ENCODE measurements around the gene POLR2J2.
A peak's percentile ranks its signal among the peaks of the same experiment; 100 is the strongest.
"Not testable (repeated sequence)": the region's sequence is repeated elsewhere in the genome, so short reads cannot be mapped to it uniquely, and the experiment has no call there.

The POLR2J2 gene

GRCh38 chr7:102667523-102667922 lies 3.9 kb downstream of the POLR2J2 start:
- DNase-seq, result not testable (repeated sequence)

GRCh38 chr7:102666850-102667249 lies 4.6 kb downstream of the POLR2J2 start:
- not testable (repeated sequence) for DNase-seq

- not testable (repeated sequence) for DNase-seq
Observed at GRCh38 chr7:102664765-102665164, 6.7 kb downstream of the POLR2J2 start.

GRCh38 chr7:102649924-102650323 lies 21.5 kb downstream of the POLR2J2 start, which contains the start of gene SPDYE2B:
Gene SPDYE2B (plus strand): TSS chr7:102650319. CDS start chr7:102652349, 2,030 bp downstream.
- DNase-seq, result not testable (repeated sequence)

- DNase-seq, result not testable (repeated sequence)
Observed at GRCh38 chr7:102647813-102648212, 23.6 kb downstream of the POLR2J2 start.

- DNase-seq, result not testable (repeated sequence)
Observed at GRCh38 chr7:102643404-102643803, 28.1 kb downstream of the POLR2J2 start.

GRCh38 chr7:102642691-102643090 lies 28.8 kb downstream of the POLR2J2 start, which contains the start of gene UPK3BL1:
Gene UPK3BL1 (minus strand): TSS chr7:102642791. CDS start chr7:102642741, 50 bp downstream.
- not testable (repeated sequence) for DNase-seq

- DNase-seq, result not testable (repeated sequence)
Observed at GRCh38 chr7:102638848-102639247, 32.6 kb downstream of the POLR2J2 start.

GRCh38 chr7:102636956-102637355 lies 34.5 kb downstream of the POLR2J2 start:
- DNase-seq, result not testable (repeated sequence)

GRCh38 chr7:102635354-102635753 lies 36.1 kb downstream of the POLR2J2 start:
- DNase-seq, result not testable (repeated sequence)

- not testable (repeated sequence) for DNase-seq
Observed at GRCh38 chr7:102634299-102634698, 37.2 kb downstream of the POLR2J2 start.

GRCh38 chr7:102630622-102631021 lies 40.8 kb downstream of the POLR2J2 start:
- not testable (repeated sequence) for DNase-seq

- not testable (repeated sequence) for DNase-seq
Observed at GRCh38 chr7:102627271-102627904, 44.1 kb downstream of the POLR2J2 start.

- not testable (repeated sequence) for DNase-seq
Observed at GRCh38 chr7:102618122-102618521, 53.3 kb downstream of the POLR2J2 start.

- DNase-seq, result peak; percentile 30
Observed at GRCh38 chr7:102616507-102617125, 54.8 kb downstream of the POLR2J2 start, which contains the start of gene RASA4. Gene RASA4 (minus strand): TSS chr7:102616756. CDS start chr7:102616689, 67 bp downstream.
